Fibroblast of skin of right biceps (primary cell): Measurements from ENCODE around the gene LMAN1.

Source experiments
- DNase-seq: peaks from one replicate; pipeline ENCODE4 v3.0.0-alpha.2; 2013

LMAN1 gene

DNA sequence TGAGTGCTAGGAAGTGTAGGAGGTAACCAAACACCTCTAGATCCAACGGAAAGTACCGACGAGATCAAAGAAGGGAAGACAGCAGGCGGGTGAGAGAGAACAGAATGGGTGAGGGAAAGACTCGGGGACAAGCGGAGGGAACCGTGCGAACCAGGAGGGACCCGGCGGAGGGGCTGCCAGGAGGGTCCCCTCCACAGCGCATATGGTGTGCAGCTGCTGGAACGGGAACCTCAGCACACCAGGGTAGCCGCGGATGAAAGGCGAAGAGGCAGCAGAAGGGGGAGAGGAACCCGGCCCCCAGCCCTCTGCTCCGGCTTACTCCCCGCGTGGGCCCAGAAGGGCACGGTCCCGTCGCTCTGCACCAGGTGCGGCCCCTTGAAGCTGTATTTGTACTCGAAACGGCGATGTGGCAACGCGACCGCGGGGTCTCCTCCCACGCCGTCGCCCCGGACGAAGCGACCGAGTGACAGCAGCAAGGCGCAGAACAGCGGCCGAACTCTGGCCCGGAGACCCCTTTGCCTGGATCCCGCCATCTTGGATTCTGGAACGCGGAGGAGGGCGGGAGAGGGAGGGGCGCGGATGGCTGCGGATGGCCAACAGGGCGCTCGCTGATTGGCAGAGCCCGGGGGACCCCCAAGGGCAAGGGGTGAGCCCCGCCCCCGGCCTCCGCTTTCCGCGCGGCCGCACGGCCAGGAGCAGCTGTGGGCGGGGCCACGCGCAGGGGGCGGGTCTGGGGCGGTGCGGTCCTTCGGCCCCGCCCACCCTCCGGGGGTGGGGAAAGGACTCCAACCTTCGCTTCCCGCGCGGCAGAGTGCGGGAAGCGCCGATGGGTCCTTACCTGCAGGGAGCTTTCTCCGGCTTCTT is at the start of gene LMAN1:
TSS of gene LMAN1 (minus strand) at position 554 of the 864 bp plus-strand sequence. CDS start at position 533, 21 bp downstream.
- peak; percentile 96 for DNase-seq

DNA sequence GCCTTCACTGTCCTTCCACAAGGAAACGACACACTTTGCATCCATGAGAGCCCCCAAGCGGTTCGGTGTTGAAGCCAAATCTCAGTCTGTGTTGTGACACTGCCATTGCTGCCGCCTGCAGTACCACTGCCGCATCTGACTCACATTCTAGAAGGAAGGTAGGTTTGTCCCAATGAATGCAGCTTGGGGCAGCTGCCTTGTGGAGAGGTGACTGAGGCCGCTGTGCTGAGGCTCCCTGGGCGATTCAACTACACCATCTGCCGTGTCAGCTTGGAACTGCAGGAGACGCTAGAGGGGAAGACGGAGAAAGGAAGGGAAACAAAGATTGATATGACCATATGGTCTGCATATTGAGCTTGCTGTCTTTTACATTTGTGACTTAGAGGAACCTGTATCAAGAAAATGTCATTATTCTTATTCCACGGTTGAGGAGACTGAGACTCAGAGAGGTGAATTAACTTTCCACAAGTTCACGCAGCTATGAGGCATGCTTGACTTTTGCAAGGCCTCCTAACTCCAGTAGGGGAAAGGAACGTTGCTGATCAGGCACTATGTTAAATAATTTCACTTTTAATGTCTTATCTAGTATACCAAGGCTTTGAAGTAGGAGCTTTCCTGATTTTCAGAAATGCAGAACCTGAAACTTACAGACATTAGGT is 43.5 kb upstream of the LMAN1 start:
- DNase-seq, result peak; percentile 76

- no peak for DNase-seq
These were observed 41.3 kb upstream of the LMAN1 start for GRCh38 chr18:59400407-59400806.

DNA sequence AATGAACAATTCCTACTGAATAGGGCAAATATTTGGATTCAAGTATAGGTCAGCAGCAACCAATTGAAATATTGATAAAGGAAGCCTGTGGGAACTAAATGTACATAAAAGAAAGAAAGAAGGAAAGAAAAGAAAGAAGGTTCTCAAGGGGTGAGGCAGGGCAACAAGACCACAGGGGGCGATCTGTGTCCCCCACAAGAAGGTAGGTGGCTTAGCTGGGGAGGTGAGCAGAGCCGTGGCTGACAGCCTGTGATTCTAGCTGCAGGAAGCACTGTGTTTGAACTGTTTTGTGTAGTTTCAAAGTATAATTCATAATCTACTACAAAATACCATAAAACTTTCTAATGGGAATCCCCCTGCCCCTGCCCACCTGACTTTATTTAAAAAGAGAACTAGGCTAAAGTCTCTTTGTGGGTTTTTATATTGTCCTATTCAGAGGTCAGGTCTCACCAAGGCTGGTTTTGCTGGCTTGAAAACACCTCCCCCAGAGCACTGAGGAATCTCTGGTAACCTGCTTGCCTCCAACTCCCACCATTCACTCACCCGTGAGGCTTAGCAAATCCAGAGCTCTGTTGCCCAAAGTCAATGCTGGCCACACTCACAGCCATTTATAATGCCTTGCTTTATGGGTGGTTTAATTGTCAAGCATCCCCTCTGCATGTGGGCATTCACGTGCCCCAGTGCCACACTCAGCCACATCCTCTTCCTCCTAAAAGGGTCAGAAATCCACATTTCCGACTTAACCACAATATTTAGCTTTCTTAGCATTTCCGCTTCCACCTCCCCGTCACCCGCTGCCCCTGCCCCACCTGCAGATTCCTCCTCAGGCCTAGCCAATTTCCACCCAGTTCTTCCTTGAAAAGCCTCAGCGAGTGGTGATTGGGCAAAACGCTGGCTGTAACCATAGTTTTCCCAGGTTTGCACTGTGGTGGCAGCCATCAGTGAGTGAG is 36.4 kb upstream of the LMAN1 start:
- DNase-seq, result no peak

- no peak for DNase-seq
These were observed 34.3 kb upstream of the LMAN1 start for GRCh38 chr18:59393381-59393780.

DNA sequence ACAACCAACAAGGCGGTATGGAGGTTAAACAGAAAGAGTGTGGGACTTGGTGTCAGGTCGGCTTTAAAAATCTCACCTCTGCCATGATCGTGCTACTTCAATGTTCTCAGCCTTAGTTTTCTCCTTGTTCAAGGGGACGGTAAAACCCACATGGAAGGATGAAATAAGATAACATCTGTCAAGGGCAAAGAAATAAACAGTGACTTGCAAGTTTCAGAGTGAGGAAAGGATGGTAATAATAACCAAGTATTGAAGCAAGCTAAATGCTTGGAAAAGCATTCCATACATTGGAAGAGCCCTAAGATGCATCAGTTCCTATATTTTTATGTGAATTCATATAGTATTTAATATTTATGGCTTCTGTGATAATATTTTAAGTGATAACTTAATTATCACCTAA is 29.8 kb upstream of the LMAN1 start:
- no peak for DNase-seq

DNA sequence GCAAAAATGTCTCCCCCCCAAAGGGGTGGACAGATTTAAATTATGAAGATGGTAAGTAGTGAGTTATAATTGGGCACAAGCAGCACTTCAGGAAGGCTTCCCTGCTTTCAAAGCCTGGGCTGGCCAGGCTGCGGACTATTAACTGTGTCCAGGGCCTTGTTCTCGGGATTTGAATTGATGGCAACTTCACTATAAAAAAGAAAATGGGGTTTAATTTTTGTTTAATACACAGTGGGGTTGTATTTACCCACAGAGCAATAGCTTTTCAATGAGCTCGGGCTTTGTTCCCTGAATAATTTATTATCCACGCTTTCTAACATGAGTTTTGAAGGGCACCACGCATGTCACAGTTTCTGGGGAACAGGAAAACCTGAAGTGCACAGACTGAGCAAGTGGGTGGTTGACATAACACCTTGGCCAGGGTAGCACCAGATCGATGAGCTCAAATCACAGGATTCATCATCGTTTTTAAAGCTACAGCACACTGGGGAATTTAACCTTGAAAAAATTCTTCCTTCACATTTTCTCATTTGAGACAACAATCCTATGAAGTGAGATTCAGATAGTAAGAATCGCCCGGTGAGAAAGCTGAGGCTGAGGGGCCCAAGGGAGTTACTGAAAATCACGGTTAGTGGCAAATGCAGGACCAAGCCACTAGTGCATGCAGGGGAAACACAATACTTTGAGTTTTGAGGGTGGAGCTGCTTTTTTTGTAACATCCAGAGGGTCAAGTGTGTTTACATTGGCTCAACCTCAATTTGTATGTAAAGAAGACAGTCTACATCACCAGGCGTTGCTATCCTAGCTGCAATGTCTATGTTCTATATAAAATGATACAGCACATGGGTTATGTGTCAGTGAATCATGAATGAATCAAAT is 28.9 kb upstream of the LMAN1 start:
- no peak for DNase-seq

DNA sequence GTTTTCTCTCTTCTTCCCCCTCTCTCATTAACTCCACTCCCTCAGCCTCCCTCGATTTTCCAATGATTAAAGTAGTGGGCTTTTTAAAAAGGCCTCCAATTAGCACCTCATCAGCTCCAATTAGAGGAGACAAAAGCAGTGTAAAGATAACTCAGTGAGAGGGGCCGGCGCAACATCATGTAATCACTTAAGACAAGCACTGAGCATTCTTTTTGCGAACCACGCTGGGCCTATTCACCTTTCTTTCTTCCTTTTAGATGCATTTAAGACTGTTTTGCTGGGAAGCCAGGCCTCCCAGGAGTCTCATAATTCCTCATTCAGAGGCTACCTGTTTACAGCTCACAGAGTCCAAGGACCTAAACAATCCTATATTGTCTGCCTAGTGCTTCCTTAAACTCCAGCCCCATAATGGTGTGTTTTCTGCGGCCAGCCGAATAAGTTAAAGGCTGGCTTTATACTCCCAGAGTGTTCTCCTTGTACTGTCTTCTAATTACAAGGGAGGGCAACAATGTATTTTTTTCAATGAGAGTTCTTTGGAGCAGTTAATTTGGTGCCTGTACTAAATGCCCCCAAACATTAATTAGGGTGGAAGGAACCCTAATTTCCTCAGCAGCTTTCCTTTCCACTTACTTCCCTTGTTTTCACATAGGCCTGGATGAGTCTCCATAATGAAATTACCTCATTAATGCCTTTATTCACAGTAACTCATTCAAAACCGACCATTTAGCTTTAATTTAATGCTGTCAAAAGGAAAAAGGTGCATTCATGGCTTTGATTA is 28.0 kb upstream of the LMAN1 start:
- no peak for DNase-seq

DNA sequence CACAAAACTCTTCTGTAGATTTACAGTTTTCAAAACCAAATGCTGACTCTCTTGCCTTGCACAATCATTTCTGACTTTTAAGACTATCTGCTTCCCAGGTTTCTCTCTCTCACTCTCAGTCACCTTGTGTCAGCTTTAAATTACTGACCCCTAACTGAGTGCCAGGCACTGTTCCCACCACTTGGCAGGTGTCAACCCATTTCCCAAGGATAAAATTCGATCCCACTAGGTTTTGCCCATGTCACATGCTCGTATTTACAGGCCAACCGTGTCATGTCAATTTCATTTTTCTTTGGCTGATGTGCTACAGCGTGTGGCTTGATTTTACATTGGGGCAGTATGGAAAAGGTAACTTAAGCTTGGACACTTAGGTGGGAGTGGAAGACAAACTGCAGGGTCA is 26.1 kb upstream of the LMAN1 start:
- DNase-seq, result no peak

GRCh38 chr18:59383851-59384250 is 24.8 kb upstream of the LMAN1 start:
- no peak for DNase-seq

DNA sequence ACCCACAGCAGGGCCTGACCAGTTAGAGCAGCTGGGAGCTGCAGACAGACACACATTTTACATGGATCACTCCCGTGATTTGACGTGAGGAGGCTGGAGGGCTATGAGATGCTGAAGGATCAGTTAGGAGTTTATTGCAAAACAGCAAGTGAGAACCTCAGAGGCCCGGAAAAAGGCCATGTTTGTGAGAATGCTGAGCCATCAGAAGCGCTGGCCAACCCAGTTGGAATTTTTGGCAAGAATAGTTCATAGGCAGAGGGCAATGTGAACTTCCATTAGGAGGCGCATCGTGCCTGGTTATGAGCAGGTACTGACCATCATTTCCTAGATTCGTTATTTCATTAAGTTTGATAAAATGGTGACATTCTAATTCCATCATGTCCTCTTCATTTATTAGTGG is 23.3 kb upstream of the LMAN1 start:
- no peak for DNase-seq

DNA sequence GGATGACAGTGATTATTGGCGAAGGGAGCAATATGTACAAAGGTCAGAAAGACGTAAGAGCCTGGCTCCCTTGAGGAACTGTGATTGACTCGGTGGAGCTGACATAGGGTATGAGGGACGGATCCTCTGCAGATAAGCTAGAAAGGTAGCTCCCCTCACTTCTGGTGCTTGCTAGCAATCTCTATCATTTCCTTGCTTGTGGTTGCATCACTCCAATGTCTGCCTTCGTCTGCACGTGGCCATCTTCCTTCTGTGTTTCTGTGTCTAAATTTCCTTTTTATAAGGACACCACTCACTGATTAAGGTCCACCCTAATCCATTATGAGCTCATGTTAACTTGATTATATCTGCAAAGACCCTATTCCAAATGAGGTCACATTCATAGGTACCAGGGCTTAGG is 22.9 kb upstream of the LMAN1 start:
- DNase-seq, result no peak

GRCh38 chr18:59380706-59381105 is 21.6 kb upstream of the LMAN1 start:
- no peak for DNase-seq

- DNase-seq, result peak; percentile 40
These were observed 20.9 kb upstream of the LMAN1 start for GRCh38 chr18:59379772-59380522.

- no peak for DNase-seq
These were observed 18.7 kb upstream of the LMAN1 start for GRCh38 chr18:59377613-59378337.

DNA sequence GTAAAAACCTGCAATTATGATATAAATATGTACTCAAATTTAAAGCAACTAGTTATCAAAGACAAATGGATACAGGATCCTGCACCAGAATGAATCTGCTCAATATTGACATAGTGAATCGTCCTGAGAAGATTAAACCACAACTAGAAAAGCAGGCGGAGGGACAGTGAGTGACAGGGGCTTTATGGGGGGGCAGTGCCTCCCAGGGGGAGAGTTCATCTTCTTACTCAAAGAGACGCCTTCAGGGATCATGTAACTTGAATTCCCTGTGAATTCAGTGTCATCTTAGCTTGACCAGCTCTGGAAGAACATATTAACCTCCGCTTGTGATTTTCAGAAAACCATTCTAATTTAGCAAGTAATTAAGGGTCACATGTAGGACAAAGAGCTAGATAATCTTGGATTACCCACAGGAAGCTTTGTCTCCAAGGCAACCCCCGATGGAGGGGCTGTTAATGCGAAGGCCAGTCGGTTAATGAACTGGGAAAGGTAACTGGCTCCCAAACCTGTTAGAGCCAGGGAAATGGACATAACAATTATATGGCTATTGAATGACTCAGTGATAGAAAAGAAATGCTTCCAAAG is 17.4 kb upstream of the LMAN1 start:
- no peak for DNase-seq

DNA sequence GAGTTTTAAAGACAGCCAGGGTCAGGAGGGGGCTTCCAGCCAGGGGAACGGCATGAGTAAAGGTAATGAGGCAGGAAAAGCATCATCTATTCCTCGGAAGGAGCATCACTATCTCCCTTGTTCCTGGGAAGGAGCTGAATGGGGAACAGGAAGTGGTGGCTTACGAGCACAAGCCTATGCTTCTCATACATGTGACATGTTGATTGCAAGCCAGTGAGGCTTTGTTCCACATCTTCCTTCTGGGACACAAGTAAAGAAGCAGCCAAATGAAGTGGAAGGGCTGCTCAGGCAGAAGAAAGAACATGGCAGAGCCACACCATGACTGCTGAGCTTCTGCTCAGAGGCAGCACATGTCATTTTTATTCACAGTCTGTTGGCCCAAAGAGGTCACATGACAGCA is 15.1 kb upstream of the LMAN1 start:
- no peak for DNase-seq

- no peak for DNase-seq
These were observed 13.9 kb upstream of the LMAN1 start for GRCh38 chr18:59372975-59373374.

- no peak for DNase-seq
These were observed 1.3 kb upstream of the LMAN1 start for GRCh38 chr18:59360381-59360780.

DNA sequence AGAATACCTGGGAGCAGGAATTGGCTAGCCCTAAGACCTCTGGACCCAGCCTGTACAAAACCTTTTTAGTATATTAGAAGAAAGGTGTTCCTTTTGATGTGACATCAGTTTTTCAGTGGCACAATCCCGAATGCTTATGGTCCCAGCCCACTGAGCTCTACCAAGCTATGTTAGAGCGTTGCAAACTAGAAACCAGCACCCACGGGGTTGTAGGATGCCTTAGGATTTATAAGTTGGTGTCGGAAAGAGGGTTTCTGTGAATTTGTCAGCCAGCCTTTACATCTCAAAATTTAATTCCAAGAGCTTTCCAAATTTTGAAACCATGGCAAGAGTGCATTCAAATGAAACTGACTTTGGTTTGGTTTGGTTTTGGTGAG is 499 bp upstream of the LMAN1 start:
- no peak for DNase-seq
